GM21825 (cell line): Measurements from ENCODE around the gene HOXC4.

ENCODE experiments used
- ATAC-seq: cut with Tn5 transposase; IDR thresholded peaks from one replicate; pipeline ENCODE4 v1.9.1; 2021; ENCODE audit warnings: mild to moderate bottlenecking, moderate library complexity; ENCODE audit not compliant: unreplicated experiment

Gene HOXC4

DNA sequence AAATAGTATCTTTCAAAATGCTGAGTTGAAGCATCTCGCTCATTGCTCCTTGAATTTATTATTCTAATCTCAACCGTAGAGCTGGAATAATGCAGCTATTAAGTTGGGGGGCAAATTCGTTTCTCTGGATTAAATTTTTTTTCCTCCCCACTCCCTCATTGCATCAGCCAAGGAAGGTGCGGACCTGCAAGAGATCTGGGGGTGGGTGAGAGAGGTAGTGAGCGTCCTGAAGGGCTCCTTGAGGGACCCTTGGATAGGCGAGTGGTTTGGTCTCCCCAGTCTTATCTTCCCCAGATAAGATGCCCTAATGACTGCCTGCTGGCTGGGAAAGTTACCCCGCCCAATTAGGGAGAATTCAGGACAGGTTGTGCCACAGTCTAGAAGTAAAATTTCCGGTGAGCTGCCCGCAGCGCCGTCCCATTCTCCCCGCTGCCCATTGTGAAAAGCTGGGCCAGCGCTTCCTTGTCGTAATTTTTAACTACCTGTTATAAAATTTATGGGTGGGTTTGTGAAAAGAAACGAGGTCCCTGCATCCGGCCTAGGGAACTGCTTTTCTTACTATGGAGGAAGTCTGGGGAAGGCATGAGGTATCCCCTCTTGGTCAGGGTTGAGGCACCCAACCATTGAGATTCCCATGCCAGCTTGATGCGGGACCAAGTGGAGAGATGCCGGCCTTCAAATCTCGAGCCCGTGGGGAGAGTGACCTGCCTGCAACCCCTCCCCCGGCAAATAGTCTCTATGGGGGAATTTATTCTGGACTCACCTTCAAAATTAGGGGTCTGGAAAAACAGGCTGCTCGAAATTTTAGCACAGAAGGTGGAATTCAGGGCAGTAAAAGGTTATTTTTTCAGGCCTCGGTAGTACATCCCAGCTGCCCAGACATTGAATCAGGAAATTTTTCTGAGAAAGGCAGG lies 38.4 kb upstream of the HOXC4 start:
- ATAC-seq = no peak

- no peak for ATAC-seq
These were observed 37.6 kb upstream of the HOXC4 start for GRCh38 chr12:54016051-54016450.

GRCh38 chr12:54016478-54016964 lies 37.1 kb upstream of the HOXC4 start:
- ATAC-seq = no peak

- peak; percentile 26 for ATAC-seq
These were observed 36.4 kb upstream of the HOXC4 start for GRCh38 chr12:54017027-54017788.

- ATAC-seq = peak; percentile 70
These were observed 35.7 kb upstream of the HOXC4 start for GRCh38 chr12:54017878-54018467.

GRCh38 chr12:54018468-54018984 lies 35.1 kb upstream of the HOXC4 start:
- no peak for ATAC-seq

DNA sequence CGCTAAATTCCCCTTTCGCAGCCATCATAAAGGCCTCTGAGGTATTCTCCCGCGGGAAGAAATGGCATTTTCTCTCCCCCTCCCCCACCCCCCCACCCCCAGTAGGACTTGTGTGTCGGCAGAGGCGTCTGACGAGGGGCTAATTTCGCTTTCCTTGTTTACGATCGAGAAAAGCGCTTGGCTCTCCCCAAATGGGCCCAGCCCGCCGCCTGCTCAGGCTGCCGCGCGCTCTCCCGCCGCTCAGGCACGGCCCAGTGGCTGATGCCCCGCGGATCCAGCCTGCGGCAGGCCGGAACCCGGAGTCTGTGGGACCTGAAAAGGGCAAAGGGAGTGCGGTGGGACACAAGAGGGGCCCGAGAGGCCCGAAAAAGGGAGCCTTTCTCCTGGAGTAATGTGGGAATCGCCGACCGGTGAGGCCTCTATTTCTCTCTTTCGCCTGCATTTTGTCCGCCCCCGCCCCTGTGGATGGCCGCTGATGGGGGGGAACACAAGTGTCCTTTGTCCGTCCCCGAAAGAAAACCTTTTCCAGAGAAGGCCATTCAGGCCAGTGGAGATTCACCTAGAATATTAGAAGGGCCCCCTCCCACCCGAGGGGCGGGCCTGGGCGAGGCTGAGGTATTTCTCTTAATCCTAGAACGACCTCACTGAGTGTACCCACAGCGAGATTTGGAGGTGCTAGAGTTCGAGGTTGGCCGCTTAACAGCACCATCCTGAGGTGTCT lies 34.4 kb upstream of the HOXC4 start:
- ATAC-seq = no peak

DNA sequence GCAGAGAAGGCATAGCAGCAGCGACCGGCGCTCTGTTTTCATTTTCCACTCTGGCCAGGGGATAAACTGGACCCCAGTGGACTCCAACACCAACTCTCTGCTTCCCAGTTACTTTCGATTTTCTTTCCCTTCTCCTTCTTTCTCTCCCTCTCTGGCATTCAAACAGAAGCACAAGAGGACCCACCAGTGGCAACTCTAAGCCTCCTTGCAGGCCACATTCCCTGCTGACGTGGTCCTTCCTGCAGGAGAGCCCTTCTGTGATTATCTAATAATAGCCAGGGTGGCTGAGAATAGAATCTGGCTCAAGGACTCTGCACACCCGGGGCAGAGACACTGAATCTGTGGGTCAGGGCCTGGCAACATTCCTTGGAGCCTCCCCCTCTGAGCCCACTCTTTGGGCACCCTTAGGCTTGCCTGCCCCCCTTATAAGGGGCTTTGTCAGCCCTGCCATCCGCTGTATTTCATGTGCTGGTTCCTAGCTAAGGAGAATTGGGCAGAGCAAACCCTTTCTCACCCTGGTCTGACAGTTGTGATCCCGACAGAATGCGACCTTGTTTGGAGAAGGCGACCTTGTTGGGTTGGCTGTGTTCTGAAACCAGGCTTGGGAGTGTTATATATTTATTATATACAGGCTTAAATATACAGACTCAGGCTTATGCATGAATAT lies 33.6 kb upstream of the HOXC4 start:
- no peak for ATAC-seq

- ATAC-seq = no peak
These were observed 32.8 kb upstream of the HOXC4 start for GRCh38 chr12:54020591-54021405.

GRCh38 chr12:54021432-54022013 lies 32.1 kb upstream of the HOXC4 start:
- ATAC-seq = no peak

DNA sequence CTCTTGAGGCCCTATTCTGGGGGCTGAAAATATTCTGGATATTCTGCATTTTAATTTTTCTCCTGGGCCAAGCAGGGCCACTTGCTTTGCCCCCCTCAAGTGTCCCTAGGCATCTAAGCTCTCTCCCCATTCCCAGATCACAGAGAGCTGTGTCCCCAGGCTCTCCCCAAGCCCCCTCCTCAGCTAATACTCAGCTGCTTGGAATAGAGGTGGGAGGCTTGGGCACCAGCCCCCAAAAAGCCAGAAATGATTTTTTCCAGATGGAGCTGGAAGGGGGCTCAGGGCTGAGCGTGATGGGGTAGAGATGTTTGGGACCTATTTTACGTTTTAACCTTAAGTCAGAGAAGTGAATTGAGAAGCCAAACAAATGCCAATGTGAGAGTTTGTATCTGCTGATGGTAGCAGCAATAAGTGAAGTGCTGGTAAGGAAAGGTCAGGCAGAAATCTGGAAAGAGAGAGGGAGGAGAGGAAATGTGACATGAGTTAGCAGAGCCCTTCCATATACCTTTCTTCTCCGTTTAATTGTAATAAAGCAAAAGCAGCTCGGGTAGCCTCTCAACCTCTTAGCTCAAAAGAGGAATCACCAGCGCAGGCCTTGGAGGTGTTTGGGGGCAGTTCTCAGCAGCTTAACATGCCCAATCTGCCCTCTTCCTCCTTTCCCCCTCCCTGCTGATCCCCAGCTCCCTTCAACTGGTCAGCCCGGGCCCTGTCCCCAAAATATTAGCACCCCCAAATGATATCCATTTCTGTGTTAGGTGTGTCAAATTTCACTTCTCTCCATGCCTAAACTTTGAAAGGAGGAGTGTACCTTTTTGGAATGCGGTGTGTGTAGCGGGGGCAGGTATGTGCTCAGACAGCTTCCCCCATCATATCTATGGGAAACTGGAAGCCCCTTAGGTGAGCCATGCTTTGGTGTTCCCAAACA lies 30.4 kb upstream of the HOXC4 start:
- no peak for ATAC-seq

DNA sequence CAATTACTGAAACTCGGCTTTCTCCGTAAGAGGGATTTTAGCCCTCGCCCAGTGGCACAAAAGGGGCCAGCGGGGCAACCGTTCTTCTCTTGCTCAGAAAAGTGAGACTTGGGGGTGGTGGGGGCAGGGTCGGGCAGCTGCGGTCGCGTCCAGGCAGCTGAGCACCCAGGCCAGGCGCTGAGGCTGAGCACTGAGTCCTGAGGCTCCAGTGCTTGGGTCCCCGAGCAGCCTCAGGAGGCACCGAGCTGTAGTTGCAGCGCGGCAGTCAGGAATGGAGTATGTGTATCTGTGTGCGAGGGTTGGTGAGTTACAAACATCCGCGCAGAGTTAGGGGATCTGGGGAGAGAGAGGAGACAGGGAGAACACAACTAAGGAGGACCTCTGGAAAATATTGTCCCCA lies 29.5 kb upstream of the HOXC4 start:
- ATAC-seq = no peak

DNA sequence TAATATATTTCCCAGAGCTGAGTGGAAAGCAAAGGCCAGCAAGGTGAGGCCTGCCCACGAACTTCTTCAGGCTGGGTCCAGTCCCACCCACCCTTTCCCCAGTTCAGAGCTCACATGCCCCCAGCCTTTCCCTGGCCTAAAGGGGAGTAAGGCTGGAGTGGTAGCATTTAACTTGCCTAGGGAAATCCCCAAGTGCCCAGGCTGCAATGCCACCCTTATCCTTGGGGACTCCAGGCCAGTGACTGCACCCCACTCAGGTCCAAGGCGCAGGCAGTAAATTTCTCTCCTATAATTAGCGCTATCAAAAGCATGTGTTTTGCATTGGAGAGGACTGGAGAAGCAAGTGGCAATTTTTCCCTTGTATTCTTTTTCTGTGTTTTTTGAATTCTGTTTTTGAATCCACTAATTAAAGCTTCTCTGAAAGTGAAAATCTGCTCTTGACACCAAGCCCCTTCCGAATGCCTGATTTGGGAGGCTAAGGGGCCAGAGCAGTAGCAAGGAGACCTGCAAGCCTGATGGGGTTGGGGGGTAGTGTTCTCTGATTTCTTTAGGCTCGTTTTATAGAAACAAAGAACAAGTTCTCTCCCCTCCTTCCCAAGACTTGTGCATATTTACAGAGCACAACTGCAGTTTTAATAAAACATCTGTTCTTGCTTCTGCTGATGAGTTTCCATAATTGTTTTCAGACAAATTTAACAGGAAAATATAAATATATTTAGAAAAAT lies 28.9 kb upstream of the HOXC4 start:
- ATAC-seq = no peak

GRCh38 chr12:54025499-54026405 lies 27.9 kb upstream of the HOXC4 start:
- ATAC-seq = no peak

DNA sequence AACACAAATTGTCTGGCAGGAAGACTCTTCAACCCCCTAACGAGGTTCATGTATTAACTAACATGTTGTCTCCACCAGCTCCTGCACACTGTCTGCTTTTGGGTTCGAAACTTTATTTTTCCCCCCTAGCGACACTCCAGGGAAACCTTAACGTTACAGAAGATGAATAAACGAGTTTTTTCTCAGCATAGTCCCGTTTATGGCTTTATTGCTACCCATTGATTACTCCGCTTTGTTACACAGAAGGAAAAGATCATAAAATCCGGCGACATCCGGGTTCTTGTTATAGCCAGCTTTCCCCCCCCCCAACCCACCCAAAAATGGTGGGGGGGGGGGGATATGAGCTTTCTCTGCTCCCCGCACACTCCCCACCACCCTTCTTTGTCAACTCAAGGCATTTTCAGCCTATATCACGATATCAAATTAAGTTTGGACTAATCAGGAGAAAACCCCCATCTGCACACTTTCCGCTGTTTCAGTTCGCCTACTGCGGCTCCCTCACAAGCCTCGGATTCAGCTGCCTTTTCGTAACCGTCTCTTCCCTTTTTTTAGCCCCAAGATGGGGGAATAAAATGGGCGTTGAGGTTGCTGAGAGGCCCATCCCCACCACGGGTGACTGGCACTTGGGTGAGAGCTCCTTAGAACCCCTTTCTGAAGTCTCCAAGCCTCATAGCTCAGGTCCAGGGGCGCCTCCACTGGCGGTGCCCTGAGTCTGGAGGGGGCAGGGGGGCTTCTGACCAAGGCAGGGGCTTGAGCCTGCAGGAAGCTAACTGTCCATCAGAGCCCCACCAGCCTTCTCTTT lies 26.8 kb upstream of the HOXC4 start:
- ATAC-seq = no peak
